ENCODE data around the gene OR52I1.
A peak's percentile ranks its signal among the peaks of the same experiment; 100 is the strongest.

Gene OR52I1

DNA sequence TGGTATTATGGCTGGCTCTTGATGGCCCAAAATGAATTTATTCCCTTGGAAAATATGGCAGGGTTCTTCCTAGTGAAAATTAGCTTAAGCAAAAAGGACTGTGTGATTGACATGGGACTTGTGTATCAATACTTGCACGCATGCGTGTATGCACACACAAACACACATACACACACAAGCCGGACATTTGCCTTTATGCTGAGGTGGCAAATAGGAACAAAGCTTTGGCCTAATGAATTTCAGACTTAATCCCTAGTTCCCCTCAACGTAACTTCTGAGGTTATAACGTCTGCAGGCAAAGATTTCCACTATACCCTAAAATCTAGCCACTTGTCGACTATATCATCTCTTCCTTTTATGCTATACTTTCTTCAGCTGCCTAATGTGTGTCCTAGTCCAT, 15.2 kb upstream of the OR52I1 start:
- H3K36me3 ChIP-seq (ENCODE audit: insufficient read depth, low read length): no peaks in the 10 kb centered on the region
- H3K27ac ChIP-seq (ENCODE audit: low read depth, low read length): no peak overlapping the region
- no peaks in the 10 kb centered on the region for H3K4me1 ChIP-seq (ENCODE audit: insufficient read depth, low read length)
- no peaks in the 10 kb centered on the region for H3K9me3 ChIP-seq (ENCODE audit: low read length)
- no peak overlapping the region for H3K4me3 ChIP-seq (ENCODE audit: low read depth in 1 of 2, low read length in 2 of 2)
- no peak overlapping the region for H3K9ac ChIP-seq (ENCODE audit: low read length)
- H3K27me3 ChIP-seq (ENCODE audit: control insufficient read depth in 1 of 2, insufficient read depth in 2 of 2, low read length in 2 of 2): no peaks in the 10 kb centered on the region

DNA sequence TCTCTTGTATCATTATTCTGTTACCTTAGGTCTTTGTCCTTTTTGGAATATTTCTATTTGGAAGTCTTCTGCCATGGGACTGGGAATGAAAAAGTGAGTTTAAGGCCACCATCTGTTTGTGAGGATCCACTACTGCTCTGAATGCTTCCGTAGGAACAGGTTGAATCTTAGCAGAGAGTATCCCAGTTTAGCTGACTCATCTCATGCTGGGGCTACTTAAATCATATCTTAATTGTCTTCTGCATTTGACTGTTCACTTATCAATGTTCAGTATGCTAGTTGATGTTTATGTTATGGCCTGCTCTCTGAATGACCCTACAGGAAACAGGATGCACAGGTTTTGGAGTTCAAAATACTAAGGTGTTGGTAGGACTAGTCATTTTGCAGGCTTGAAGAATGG, 13.7 kb upstream of the OR52I1 start:
- H3K36me3 ChIP-seq (ENCODE audit: insufficient read depth, low read length): no peaks in the 10 kb centered on the region
- no peak overlapping the region for H3K27ac ChIP-seq (ENCODE audit: low read depth, low read length)

GRCh38 chr11:4581443-4581842, 12.4 kb upstream of the OR52I1 start, which contains the start of gene OR52I2:
OR52I2 (plus strand) TSS chr11:4581743.
- Histone ChIP-seq H3K27ac (ENCODE audit: low read depth, low read length) (no peak within 1 kb of the TSS), H3K4me3 (ENCODE audit: low read depth in 1 of 2, low read length in 2 of 2) (no peak within 1 kb of the TSS), H3K4me1 (ENCODE audit: insufficient read depth, low read length) (no peaks in the 10 kb centered on the region), H3K36me3 (ENCODE audit: insufficient read depth, low read length) (no peaks in the 10 kb centered on the region), H3K9ac (ENCODE audit: low read length) (no peak within 1 kb of the TSS), H3K9me3 (ENCODE audit: low read length) (no peaks in the 10 kb centered on the region), H3K27me3 (ENCODE audit: control insufficient read depth in 1 of 2, insufficient read depth in 2 of 2, low read length in 2 of 2) (no peaks in the 10 kb centered on the region)

More for the DNA sequence above, 13.7 kb upstream of the OR52I1 start:
- H3K4me3 ChIP-seq (ENCODE audit: low read depth in 1 of 2, low read length in 2 of 2): no peak overlapping the region
- no peaks in the 10 kb centered on the region for H3K4me1 ChIP-seq (ENCODE audit: insufficient read depth, low read length)
- no peaks in the 10 kb centered on the region for H3K27me3 ChIP-seq (ENCODE audit: control insufficient read depth in 1 of 2, insufficient read depth in 2 of 2, low read length in 2 of 2)
- H3K9me3 ChIP-seq (ENCODE audit: low read length): no peaks in the 10 kb centered on the region
- H3K9ac ChIP-seq (ENCODE audit: low read length): no peak overlapping the region

DNA sequence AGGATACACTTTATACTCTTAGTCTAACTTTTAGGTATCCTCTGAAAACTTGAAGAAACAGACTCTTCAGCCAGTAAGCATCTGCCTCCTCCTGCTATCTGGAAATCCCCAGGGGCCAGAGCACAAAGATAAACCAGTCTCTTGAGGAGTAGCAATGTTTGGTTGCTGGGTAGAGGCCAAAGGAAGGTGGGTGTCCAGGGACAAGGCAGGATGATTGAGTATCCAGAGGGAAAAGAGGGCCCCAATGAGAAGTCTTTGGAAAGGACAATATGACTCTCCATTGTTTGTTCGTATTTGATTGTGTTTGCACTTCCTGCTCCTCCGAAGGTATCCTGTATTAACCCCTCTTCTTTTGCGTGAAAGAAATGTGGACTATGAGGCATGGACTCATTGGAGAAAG, 4.8 kb upstream of the OR52I1 start:
- Histone ChIP-seq H3K4me1 (ENCODE audit: insufficient read depth, low read length) (no peaks in the 10 kb centered on the region), H3K9ac (ENCODE audit: low read length) (no peak overlapping the region), H3K27ac (ENCODE audit: low read depth, low read length) (no peak overlapping the region), H3K36me3 (ENCODE audit: insufficient read depth, low read length) (no peaks in the 10 kb centered on the region), H3K27me3 (ENCODE audit: control insufficient read depth in 1 of 2, insufficient read depth in 2 of 2, low read length in 2 of 2) (no peaks in the 10 kb centered on the region), H3K4me3 (ENCODE audit: low read depth in 1 of 2, low read length in 2 of 2) (no peak overlapping the region), H3K9me3 (ENCODE audit: low read length) (no peaks in the 10 kb centered on the region)

DNA sequence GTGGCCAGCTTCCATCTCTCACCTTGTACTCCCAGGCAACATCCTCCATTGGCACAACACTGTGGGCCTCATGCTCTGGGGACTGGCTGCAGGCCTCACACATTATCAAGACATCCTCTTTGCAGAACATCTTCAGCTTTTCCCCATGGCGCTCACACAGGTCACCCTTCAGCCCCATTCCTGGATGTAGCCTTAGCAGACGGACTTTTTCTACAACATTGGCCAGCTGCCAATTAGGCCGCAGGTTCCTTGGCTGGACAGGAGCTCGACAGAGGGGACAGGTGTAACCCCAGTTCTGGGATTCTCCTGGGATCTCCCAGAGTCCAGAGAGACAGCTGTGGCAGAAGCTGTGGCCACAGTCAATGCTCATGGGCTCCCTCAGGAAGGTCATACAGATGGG, 11.2 kb downstream of the OR52I1 start:
- Histone ChIP-seq H3K27ac (ENCODE audit: low read depth, low read length) (no peak overlapping the region), H3K9ac (ENCODE audit: low read length) (no peak overlapping the region), H3K4me1 (ENCODE audit: insufficient read depth, low read length) (peaks cover 16% of the 10 kb centered on the region), H3K36me3 (ENCODE audit: insufficient read depth, low read length) (peaks cover 48% of the 10 kb centered on the region), H3K9me3 (ENCODE audit: low read length) (no peaks in the 10 kb centered on the region), H3K27me3 (ENCODE audit: control insufficient read depth in 1 of 2, insufficient read depth in 2 of 2, low read length in 2 of 2) (no peaks in the 10 kb centered on the region), H3K4me3 (ENCODE audit: low read depth in 1 of 2, low read length in 2 of 2) (no peak overlapping the region)

DNA sequence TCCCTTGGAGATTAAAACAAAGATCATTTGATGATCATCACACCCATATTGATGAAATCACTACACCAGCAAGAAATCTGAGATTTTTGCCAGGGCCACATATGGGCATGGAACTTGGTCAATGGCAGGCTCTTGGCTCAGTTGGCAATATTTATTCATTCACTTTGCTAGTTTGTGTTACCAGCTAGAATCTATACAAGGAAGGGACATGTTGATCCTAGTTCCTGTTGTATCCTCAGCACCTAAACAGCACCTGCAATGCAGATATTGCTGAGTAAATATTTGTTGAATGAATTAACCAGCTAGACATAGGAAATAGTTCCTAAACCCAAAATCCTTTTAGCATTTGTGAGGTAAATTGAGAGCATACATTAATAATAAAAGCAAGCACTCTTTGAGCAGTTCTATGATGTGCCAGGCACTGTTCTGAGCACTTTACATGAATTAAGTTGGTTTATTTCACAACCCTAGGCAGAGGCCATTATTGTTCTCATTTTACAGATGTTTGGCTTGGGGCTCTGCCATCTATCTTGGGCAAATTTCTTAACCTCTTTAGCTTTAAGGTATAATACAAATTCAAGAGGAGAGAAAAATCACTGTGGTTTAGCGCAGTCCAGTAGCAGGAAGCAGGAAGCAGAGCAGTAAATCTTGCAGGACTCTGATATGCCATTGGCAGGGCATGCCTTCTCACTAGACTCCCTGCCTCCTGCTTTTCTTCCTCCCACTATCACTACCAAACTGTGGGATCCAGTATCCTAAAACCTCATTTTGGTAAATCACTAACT, 12.6 kb downstream of the OR52I1 start:
- Histone ChIP-seq H3K27me3 (ENCODE audit: control insufficient read depth in 1 of 2, insufficient read depth in 2 of 2, low read length in 2 of 2) (no peaks in the 10 kb centered on the region), H3K4me3 (ENCODE audit: low read depth in 1 of 2, low read length in 2 of 2) (peak overlapping the region in 1 of 2 donors; percentile 55), H3K27ac (ENCODE audit: low read depth, low read length) (no peak overlapping the region), H3K9ac (ENCODE audit: low read length) (no peak overlapping the region), H3K4me1 (ENCODE audit: insufficient read depth, low read length) (peaks cover 16% of the 10 kb centered on the region), H3K9me3 (ENCODE audit: low read length) (no peaks in the 10 kb centered on the region), H3K36me3 (ENCODE audit: insufficient read depth, low read length) (peaks cover 34% of the 10 kb centered on the region)

DNA sequence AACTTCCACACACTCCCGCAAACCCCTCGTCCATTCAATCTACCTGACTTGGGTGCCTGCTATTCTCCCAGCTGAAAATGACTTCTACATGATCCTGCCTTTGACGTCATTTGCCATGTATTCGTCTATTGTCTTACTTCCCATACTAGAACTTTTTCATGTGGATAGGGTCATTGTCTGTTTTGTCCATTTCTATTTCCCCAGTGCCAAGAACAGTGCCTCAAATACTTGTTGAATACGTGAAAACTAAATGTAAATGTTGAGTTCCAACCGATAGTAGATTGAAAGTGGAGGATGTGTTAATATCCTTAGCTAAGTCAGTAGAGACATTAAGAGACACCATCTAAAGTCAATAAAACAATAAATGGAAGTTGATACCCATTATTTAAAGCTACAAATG, 13.3 kb downstream of the OR52I1 start:
- H3K27ac ChIP-seq (ENCODE audit: low read depth, low read length): no peak overlapping the region
- no peaks in the 10 kb centered on the region for H3K9me3 ChIP-seq (ENCODE audit: low read length)
- H3K27me3 ChIP-seq (ENCODE audit: control insufficient read depth in 1 of 2, insufficient read depth in 2 of 2, low read length in 2 of 2): no peaks in the 10 kb centered on the region
- peak overlapping the region; percentile 37 for H3K9ac ChIP-seq (ENCODE audit: low read length)
- peaks cover 16% of the 10 kb centered on the region for H3K4me1 ChIP-seq (ENCODE audit: insufficient read depth, low read length)
- peak overlapping the region; percentile 51 to 55 for H3K4me3 ChIP-seq (ENCODE audit: low read depth in 1 of 2, low read length in 2 of 2)
- H3K36me3 ChIP-seq (ENCODE audit: insufficient read depth, low read length): peaks cover 27% of the 10 kb centered on the region

DNA sequence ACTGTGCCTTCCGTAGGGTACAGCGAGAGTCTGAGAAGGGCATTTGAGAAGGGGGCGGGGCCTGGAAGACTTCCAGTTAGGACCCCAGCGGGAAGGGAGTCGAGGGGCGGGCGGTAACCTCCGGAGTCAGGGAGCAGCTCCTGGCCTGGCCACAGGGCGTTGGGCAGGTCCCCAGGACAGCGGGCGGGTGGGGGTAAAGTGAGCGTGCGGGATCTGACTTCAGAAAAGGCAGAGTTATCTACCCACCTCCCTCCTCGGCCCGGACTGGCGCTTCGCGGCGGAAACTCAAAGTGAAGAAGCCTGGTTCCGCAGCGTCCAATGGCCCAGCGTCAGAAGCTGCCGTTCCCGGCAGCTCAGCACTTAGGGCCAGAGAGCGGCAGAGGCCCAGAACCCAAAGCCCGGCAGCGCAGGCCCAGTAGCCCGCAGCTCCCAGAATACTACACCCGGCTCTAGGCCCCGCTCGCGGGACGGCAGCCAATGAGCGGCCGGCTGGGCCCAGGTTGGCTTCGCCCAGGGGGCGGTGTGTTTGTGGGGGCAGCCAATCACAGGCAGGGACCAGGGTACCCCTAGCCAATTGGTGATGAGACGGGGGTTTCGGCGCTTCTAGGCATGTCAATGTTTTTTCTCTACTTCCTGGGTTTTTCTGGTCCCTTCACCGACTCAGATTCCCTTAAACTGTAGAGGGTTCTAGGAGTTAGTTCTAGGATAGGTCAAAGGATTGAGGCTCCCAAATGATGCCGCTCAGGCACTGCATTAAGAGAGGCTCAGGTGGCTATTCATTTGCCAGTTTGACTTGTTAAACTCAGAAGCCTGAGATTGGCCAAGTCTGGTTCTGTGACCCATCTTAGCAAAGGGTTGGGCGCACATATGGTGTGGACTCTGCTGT, 14.2 kb downstream of the OR52I1 start, which contains the start of gene TRIM68:
Gene TRIM68, minus strand, starts transcription at position 451 of the 886 bp plus-strand sequence. CDS start 2,727 bp downstream, outside the sequence.
- peak within 1 kb of the TSS; percentile 51 to 55 for H3K4me3 ChIP-seq (ENCODE audit: low read depth in 1 of 2, low read length in 2 of 2)
- no peaks in the 10 kb centered on the region for H3K9me3 ChIP-seq (ENCODE audit: low read length)
- H3K9ac ChIP-seq (ENCODE audit: low read length): peak within 1 kb of the TSS; percentile 37
- H3K27ac ChIP-seq (ENCODE audit: low read depth, low read length): peak within 1 kb of the TSS; percentile 66
- no peaks in the 10 kb centered on the region for H3K27me3 ChIP-seq (ENCODE audit: control insufficient read depth in 1 of 2, insufficient read depth in 2 of 2, low read length in 2 of 2)
- H3K36me3 ChIP-seq (ENCODE audit: insufficient read depth, low read length): peaks cover 19% of the 10 kb centered on the region
- peaks cover 16% of the 10 kb centered on the region for H3K4me1 ChIP-seq (ENCODE audit: insufficient read depth, low read length)

DNA sequence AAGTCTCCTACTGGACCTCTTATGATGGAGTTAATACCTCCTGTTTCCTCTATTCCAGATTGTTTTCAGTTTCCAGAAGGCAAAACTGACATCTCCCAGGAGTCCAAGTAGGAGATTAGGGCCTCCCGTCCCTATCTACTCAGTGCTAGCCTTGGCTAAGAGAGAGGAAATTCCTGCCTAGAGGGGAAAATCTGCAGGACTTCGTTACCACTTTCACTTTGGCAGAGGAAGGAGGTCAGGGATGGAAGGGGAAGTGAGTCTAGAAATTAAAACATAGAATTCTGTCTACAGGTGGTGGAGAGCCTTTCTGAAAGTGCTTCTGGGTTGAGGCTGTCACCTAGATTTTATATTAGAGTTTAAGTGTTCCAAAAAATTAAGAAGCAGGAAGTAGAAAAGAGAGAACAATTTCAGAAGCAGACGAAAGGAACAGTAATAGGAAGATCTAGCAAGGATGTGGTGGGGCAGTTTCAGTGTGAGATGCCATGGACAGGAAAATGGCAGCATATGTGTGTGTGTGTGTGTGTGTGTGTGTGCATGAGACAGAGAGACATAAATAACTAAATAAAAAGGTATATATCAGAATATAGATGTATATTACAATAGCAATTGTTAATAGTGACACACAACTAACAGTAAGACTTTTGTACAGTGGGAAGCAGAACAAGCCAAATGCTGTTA, 16.6 kb downstream of the OR52I1 start:
- no peak overlapping the region for H3K4me3 ChIP-seq (ENCODE audit: low read depth in 1 of 2, low read length in 2 of 2)
- H3K9me3 ChIP-seq (ENCODE audit: low read length): no peaks in the 10 kb centered on the region

DNA sequence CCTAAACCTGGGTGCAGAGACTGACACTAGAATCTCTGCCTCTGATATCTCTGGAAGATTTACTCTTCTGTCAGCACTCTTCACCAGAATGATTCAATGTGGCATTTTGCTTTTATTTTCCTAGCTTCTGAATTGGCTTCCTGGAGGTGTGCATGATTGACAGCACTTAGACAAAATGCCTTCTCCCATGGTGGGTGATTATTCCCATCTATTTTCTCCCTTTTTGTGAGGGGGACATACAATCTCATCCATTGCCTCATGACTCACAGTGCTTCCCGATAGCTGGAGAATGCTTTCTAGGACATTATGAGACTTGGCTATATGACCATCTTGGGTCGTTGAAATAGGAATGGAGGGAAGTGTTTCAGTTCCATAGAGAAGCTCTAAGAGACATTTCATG, 18.1 kb downstream of the OR52I1 start:
- Histone ChIP-seq H3K27ac (ENCODE audit: low read depth, low read length) (no peak overlapping the region), H3K9me3 (ENCODE audit: low read length) (no peaks in the 10 kb centered on the region), H3K9ac (ENCODE audit: low read length) (no peak overlapping the region), H3K4me1 (ENCODE audit: insufficient read depth, low read length) (peaks cover 7% of the 10 kb centered on the region), H3K4me3 (ENCODE audit: low read depth in 1 of 2, low read length in 2 of 2) (no peak overlapping the region), H3K27me3 (ENCODE audit: control insufficient read depth in 1 of 2, insufficient read depth in 2 of 2, low read length in 2 of 2) (no peaks in the 10 kb centered on the region), H3K36me3 (ENCODE audit: insufficient read depth, low read length) (no peaks in the 10 kb centered on the region)

More for the DNA sequence above, 16.6 kb downstream of the OR52I1 start:
- Histone ChIP-seq H3K27me3 (ENCODE audit: control insufficient read depth in 1 of 2, insufficient read depth in 2 of 2, low read length in 2 of 2) (no peaks in the 10 kb centered on the region), H3K36me3 (ENCODE audit: insufficient read depth, low read length) (no peaks in the 10 kb centered on the region), H3K9ac (ENCODE audit: low read length) (no peak overlapping the region), H3K4me1 (ENCODE audit: insufficient read depth, low read length) (peaks cover 16% of the 10 kb centered on the region), H3K27ac (ENCODE audit: low read depth, low read length) (no peak overlapping the region)

DNA sequence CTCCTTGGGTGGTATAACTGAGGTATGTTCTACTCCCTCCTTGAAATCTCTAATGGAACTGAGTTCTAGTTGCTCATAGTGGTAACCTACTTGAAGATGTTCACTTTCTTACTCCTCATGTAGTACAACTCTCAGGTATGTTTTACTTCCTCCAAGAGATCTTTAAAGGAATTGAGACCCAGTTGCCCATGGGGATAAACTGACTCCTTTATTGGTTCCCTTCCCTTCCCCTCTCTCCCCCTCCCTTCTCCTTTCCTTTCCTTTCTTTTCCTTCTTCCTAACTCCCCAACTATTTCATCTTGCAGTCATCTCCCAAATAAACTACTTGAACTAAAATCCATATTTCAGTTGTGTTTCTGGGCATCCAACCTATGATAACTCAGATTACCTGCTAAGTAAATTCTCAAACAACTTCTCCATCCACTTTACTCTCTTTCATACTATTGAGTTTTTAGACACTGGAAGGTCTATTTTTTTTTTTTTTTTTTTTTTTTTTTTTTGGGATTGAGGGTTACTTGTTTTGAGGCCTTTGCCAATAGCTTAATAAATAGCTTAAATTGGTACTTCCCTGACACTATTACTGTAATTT, 22.1 kb downstream of the OR52I1 start:
- Histone ChIP-seq H3K9me3 (ENCODE audit: low read length) (no peaks in the 10 kb centered on the region), H3K36me3 (ENCODE audit: insufficient read depth, low read length) (no peaks in the 10 kb centered on the region), H3K27me3 (ENCODE audit: control insufficient read depth in 1 of 2, insufficient read depth in 2 of 2, low read length in 2 of 2) (no peaks in the 10 kb centered on the region), H3K4me3 (ENCODE audit: low read depth in 1 of 2, low read length in 2 of 2) (no peak overlapping the region), H3K9ac (ENCODE audit: low read length) (no peak overlapping the region), H3K27ac (ENCODE audit: low read depth, low read length) (no peak overlapping the region), H3K4me1 (ENCODE audit: insufficient read depth, low read length) (no peaks in the 10 kb centered on the region)
